ENCODE data around the gene PTPN4. TPM values are rescaled to one million over a fixed set of nuclear protein-coding genes. Genes with fewer than 3 reads are reported as not detected.
A peak's percentile ranks its signal among the peaks of the same experiment; 100 is the strongest.

The PTPN4 gene
- total RNA-seq, 1 experiment from 2014 or later: 60.7 TPM

DNA sequence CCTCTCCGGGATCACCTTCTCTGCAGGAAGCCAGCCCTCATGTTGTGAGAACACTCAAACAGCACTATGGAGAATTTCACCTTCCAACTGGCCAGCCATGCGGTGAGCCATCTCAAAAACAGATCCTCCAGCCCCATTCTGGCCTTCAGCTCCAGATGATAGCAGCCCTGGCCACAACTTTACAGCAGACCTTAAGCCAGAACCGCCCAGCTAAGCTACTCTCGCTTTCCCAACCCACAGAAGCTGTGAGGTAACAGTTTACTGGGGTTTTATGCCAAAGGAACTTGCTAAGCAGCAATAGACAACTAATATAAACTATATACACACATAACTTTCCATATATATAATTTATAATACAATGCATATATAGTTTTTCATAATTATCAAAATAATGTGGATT is 11.6 kb upstream of the PTPN4 start:
- TF ChIP-seq, protein P1, sequence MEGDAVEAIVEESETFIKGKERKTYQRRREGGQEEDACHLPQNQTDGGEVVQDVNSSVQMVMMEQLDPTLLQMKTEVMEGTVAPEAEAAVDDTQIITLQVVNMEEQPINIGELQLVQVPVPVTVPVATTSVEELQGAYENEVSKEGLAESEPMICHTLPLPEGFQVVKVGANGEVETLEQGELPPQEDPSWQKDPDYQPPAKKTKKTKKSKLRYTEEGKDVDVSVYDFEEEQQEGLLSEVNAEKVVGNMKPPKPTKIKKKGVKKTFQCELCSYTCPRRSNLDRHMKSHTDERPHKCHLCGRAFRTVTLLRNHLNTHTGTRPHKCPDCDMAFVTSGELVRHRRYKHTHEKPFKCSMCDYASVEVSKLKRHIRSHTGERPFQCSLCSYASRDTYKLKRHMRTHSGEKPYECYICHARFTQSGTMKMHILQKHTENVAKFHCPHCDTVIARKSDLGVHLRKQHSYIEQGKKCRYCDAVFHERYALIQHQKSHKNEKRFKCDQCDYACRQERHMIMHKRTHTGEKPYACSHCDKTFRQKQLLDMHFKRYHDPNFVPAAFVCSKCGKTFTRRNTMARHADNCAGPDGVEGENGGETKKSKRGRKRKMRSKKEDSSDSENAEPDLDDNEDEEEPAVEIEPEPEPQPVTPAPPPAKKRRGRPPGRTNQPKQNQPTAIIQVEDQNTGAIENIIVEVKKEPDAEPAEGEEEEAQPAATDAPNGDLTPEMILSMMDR (conservative IDR thresholded peaks at IDR 0.05): no peak
- no peak for TF ChIP-seq EZH2 (IDR thresholded peaks at IDR 0.05; ENCODE audit: low read depth)
- no TSS peak for BruUV-seq (replicated peaks)
- Histone ChIP-seq H3K9me2 (ENCODE audit: insufficient read depth) (no peaks in the 10 kb centered on the region), H3K4me3 (no peak overlapping the region), H3K4me2 (no peak overlapping the region), H3K27ac (no peak overlapping the region), H3K79me2 (ENCODE audit: low read depth) (no peaks in the 10 kb centered on the region), H2AFZ (no peak overlapping the region), H3K4me1 (replicated peaks; ENCODE audit: insufficient read depth) (peaks cover 40% of the 10 kb centered on the region), H4K20me1 (ENCODE audit: insufficient read depth) (no peaks in the 10 kb centered on the region), H3F3A (ENCODE audit: insufficient read depth, low read depth) (peaks cover 16% of the 10 kb centered on the region), H3K9me3 (ENCODE audit: insufficient read depth, low read depth) (no peaks in the 10 kb centered on the region), H3K36me3 (ENCODE audit: low read depth) (no peaks in the 10 kb centered on the region), H3K27me3 (ENCODE audit: insufficient read depth, low read depth) (no peaks in the 10 kb centered on the region)
- peak in 1 of 2 experiments; percentile 12 for DNase-seq
- intact Hi-C loops (cut with micrococcal nuclease; ENCODE audit: unreplicated experiment): no loop called here
- POLR2A ChIA-PET (ENCODE audit: unreplicated experiment): no interaction called here
- CTCF ChIA-PET: no interaction called here

DNA sequence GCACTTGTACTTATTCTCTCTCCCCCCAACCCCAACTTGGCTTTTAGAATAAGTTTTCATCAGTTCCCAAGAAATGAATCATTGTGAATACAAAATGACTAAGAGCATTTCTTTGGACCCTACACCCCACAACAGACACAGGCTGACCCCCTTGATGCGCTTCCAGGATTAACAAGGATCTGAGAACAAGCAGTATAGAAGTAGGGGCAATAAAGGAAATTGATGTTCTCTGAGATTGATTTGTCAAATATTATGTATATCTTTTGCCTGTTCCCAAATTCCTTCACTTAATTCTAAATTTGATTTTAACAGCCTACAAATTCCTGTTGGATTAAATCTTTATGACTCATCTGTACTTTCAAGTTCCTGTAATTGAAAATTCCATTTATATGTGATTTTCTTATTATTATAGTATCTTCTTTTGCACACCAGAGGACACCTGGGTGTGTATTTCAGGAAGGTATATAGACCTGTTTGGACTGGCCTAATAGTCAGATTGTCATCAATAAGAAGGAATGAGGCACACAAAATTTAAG is 10.2 kb upstream of the PTPN4 start:
- Histone ChIP-seq H3K4me1 (replicated peaks; ENCODE audit: insufficient read depth) (peaks cover 31% of the 10 kb centered on the region), H3K27ac (no peak overlapping the region), H3K4me3 (no peak overlapping the region), H3K9me2 (ENCODE audit: insufficient read depth) (no peaks in the 10 kb centered on the region), H3K4me2 (peak overlapping the region; percentile 2; the same call in 1 of the 2 replicates), H3K27me3 (ENCODE audit: insufficient read depth, low read depth) (no peaks in the 10 kb centered on the region), H3K36me3 (ENCODE audit: low read depth) (no peaks in the 10 kb centered on the region), H2AFZ (no peak overlapping the region), H3F3A (ENCODE audit: insufficient read depth, low read depth) (peaks cover 8% of the 10 kb centered on the region), H4K20me1 (ENCODE audit: insufficient read depth) (no peaks in the 10 kb centered on the region), H3K9me3 (ENCODE audit: insufficient read depth, low read depth) (no peaks in the 10 kb centered on the region), H3K79me2 (ENCODE audit: low read depth) (no peaks in the 10 kb centered on the region)
- intact Hi-C loops (cut with micrococcal nuclease; ENCODE audit: unreplicated experiment): loop anchor here (5.0 to 10.0 kb wide), 2 partner anchors 485 to 933 kb away; no protein-coding TSS in a partner anchor
- DNase-seq: no peak
- BruUV-seq (replicated peaks): no TSS peak
- TF ChIP-seq EZH2 (IDR thresholded peaks at IDR 0.05; ENCODE audit: low read depth): no peak
- TF ChIP-seq, protein P1 (conservative IDR thresholded peaks at IDR 0.05): no peak
- ChIA-PET POLR2A (ENCODE audit: unreplicated experiment) (interaction anchor here (0.6 kb wide), 1 partner anchor 10 kb away, joined by 5 read pairs; the partner anchor contains the start of gene PTPN4), CTCF (no interaction called here)

DNA sequence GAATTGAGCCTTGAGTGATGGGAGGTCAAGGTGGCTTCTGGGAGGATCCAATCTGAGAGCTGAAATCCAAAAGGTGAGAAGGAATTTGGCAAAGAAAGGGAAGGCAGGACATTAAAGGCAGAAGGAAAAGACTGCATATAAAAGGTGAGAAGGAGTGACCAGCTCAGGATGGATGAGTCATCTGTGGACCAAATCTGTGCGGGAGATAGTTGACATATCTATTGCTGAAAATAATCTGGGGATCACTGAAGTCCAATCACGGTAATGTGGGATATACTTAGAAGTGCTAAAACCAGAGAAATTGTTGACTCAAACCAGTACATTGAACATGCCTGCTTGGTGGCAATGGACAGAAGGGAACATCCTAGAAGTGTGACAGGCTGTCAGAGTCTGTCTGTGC is 8.0 kb upstream of the PTPN4 start:
- peaks cover 22% of the 10 kb centered on the region for H3K4me1 ChIP-seq (replicated peaks; ENCODE audit: insufficient read depth)
- H4K20me1 ChIP-seq (ENCODE audit: insufficient read depth): no peaks in the 10 kb centered on the region
- BruUV-seq (replicated peaks): no TSS peak
- no peaks in the 10 kb centered on the region for H3K36me3 ChIP-seq (ENCODE audit: low read depth)
- no peak for DNase-seq
- H3K79me2 ChIP-seq (ENCODE audit: low read depth): no peaks in the 10 kb centered on the region
- H3K9me2 ChIP-seq (ENCODE audit: insufficient read depth): no peaks in the 10 kb centered on the region
- intact Hi-C loops (cut with micrococcal nuclease; ENCODE audit: unreplicated experiment): loop anchor here (5.0 to 10.0 kb wide), 2 partner anchors 483 to 931 kb away; no protein-coding TSS in a partner anchor
- no peak for TF ChIP-seq EZH2 (IDR thresholded peaks at IDR 0.05; ENCODE audit: low read depth)
- TF ChIP-seq, protein P1 (conservative IDR thresholded peaks at IDR 0.05): no peak
- H3K27me3 ChIP-seq (ENCODE audit: insufficient read depth, low read depth): no peaks in the 10 kb centered on the region
- peaks cover 6% of the 10 kb centered on the region; the same call in 1 of the 2 replicates for H3F3A ChIP-seq (ENCODE audit: insufficient read depth, low read depth)
- CTCF ChIA-PET: interaction anchor here (0.7 kb wide), 1 partner anchor 1328 kb away, joined by 8 read pairs; no protein-coding TSS in a partner anchor
- H3K9me3 ChIP-seq (ENCODE audit: insufficient read depth, low read depth): no peaks in the 10 kb centered on the region
- H3K4me2 ChIP-seq: no peak overlapping the region
- no peak overlapping the region for H3K4me3 ChIP-seq
- H2AFZ ChIP-seq: no peak overlapping the region
- POLR2A ChIA-PET (ENCODE audit: unreplicated experiment): no interaction called here
- no peak overlapping the region for H3K27ac ChIP-seq

Data from PC-9 (cell line).